CD4-positive, alpha-beta T cell (primary cell): ENCODE data around the gene SHH. TPM values are rescaled to one million over a fixed set of nuclear protein-coding genes. Genes with fewer than 3 reads are reported as not detected.
"Not testable (repeated sequence)": the region's sequence is repeated elsewhere in the genome, so short reads cannot be mapped to it uniquely, and the experiment has no call there.

Experiments
- ATAC-seq: fragments of 200-7000 bp; cut with Tn5 transposase; one replicate; pipeline ENCODE4 v1.10.0; 2022; ENCODE audit warnings: mild to moderate bottlenecking; ENCODE audit not compliant: poor library complexity
- CTCF ChIA-PET: fragments of 350-600 bp; sonication (Branson Sonifier 250); formaldehyde crosslinking; loops from one replicate; lab custom pipeline; 2021; ENCODE audit warnings: antibody characterized with exemption, inconsistent platforms; lab: Charles Lee
- POLR2A ChIA-PET: fragments of 350-600 bp; sonication (Branson Sonifier 250); formaldehyde crosslinking; loops from one replicate; lab custom pipeline; 2021; ENCODE audit warnings: antibody characterized with exemption, inconsistent platforms; lab: Charles Lee
- DNase-seq, 14 experiments: peaks; one replicate each; pipeline ENCODE4 v3.0.0-alpha.2; 2013 to 2020; ENCODE audit warnings: mixed read lengths in 2 of 14
- H3K27ac ChIP-seq, 2 donors: one replicate each; pipeline versions ENCODE4 v1.5.1 to v1.7.0; 2013; ENCODE audit warnings: low read length in 2 of 2, low read depth in 1 of 2, mild to moderate bottlenecking in 1 of 2
- H3K27me3 ChIP-seq, 2 experiments: 1 replicate in 1 of 2; 2 replicates in 1 of 2; pipeline versions ENCODE4 v1.6.1 to v1.7.0; 2013; ENCODE audit warnings: low read length in 2 of 2, control low read depth in 1 of 2, mild to moderate bottlenecking in 1 of 2, moderate library complexity in 1 of 2; ENCODE audit not compliant: insufficient read depth in 2 of 2, control insufficient read depth in 1 of 2
- H3K36me3 ChIP-seq: one replicate; pipeline ENCODE4 v1.6.1; 2013; ENCODE audit warnings: low read length, control low read depth; ENCODE audit not compliant: insufficient read depth
- H3K4me1 ChIP-seq: one replicate; pipeline ENCODE4 v1.6.1; 2013; ENCODE audit warnings: low read length, control low read depth; ENCODE audit not compliant: insufficient read depth
- H3K4me3 ChIP-seq: one replicate; pipeline ENCODE4 v1.5.1; 2013; ENCODE audit warnings: mild to moderate bottlenecking, low read length, moderate library complexity
- H3K9me3 ChIP-seq, 2 experiments: 1 replicate in 1 of 2; 2 replicates in 1 of 2; pipeline versions ENCODE4 v1.6.1 to v1.7.0; 2013; ENCODE audit warnings: low read length in 2 of 2, mild to moderate bottlenecking in 2 of 2, control low read depth in 1 of 2, moderate library complexity in 1 of 2; ENCODE audit not compliant: control insufficient read depth in 1 of 2, insufficient read depth in 1 of 2
- H3K27ac Mint-ChIP-seq: one replicate; pipeline ENCODE4 v1.8.0; 2020; ENCODE audit warnings: mixed read lengths
- H3K27me3 Mint-ChIP-seq: one replicate; pipeline ENCODE4 v1.8.0; 2021; ENCODE audit warnings: mixed read lengths
- H3K36me3 Mint-ChIP-seq: one replicate; pipeline ENCODE4 v1.8.0; 2021; ENCODE audit warnings: low read depth, mixed read lengths
- H3K4me1 Mint-ChIP-seq: one replicate; pipeline ENCODE4 v1.8.0; 2021; ENCODE audit warnings: low read depth, mixed read lengths
- H3K4me3 Mint-ChIP-seq: one replicate; pipeline ENCODE4 v1.8.0; 2020; ENCODE audit warnings: mild to moderate bottlenecking, mixed read lengths
- H3K9me3 Mint-ChIP-seq: one replicate; pipeline ENCODE4 v1.8.0; 2020; ENCODE audit warnings: mixed read lengths
- CTCF ChIP-seq: fragments of 200-600 bp; IDR thresholded peaks from one replicate; pipeline ENCODE4 v1.8.0; 2022; ENCODE audit warnings: antibody characterized with exemption, mild to moderate bottlenecking
- intact Hi-C, 2 experiments: fragments of 100-400 bp; cut with DNase I in 1 of 2; cut with micrococcal nuclease in 1 of 2; formaldehyde crosslinking; loops; one replicate each; pipeline versions ENCODE4 v1.15.1 to v1.9.0; 2023 to 2025; cut with DNase I, micrococcal nuclease
- total RNA-seq, 174 experiments: library from RNA in 2 of 174; stranded (reverse) in 2 of 174; gene quantifications; one replicate each; pipeline ENCODE4 v1.2.3 and lab custom pipeline; 2021 to 2026

Gene SHH
- total RNA-seq, 2 experiments from 2014 or later: not detected

GRCh38 chr7:155818154-155818819 lies 6.0 kb upstream of the SHH start:
- Histone ChIP-seq H3K36me3 (no peaks in the 10 kb centered on the region), H3K27me3 (peaks cover 18% of the 10 kb centered on the region in 2 experiments), H3K4me1 (peaks cover 4% of the 10 kb centered on the region), H3K9me3 (peaks cover 0 to 17% of the 10 kb centered on the region in 2 experiments), H3K27ac (no peak overlapping the region), H3K4me3 (no peak overlapping the region)
- POLR2A ChIA-PET: no interaction called here
- H3K4me1 Mint-ChIP-seq: peaks cover 5% of the 10 kb centered on the region
- intact Hi-C loops: loop anchor here in 1 of 2 experiments (5.0 kb wide), 1 partner anchor 999 kb away; no protein-coding TSS in a partner anchor
- CTCF ChIA-PET: no interaction called here
- no peak overlapping the region for H3K27ac Mint-ChIP-seq
- no peak overlapping the region for H3K4me3 Mint-ChIP-seq
- ATAC-seq: no peak
- no peak for TF ChIP-seq CTCF
- no peaks in the 10 kb centered on the region for H3K36me3 Mint-ChIP-seq
- DNase-seq: no peak
- peaks cover 47% of the 10 kb centered on the region for H3K27me3 Mint-ChIP-seq
- H3K9me3 Mint-ChIP-seq: no peaks in the 10 kb centered on the region

GRCh38 chr7:155817515-155817914 lies 5.3 kb upstream of the SHH start:
- ATAC-seq, CTCF ChIA-PET, H3K4me1 ChIP-seq, H3K4me1 Mint-ChIP-seq, H3K9me3 Mint-ChIP-seq, H3K36me3 ChIP-seq, H3K27ac Mint-ChIP-seq, H3K36me3 Mint-ChIP-seq, H3K4me3 Mint-ChIP-seq, H3K27ac ChIP-seq, H3K4me3 ChIP-seq, DNase-seq, POLR2A ChIA-PET: not testable (repeated sequence)
- H3K27me3 ChIP-seq: peaks cover 25 to 26% of the 10 kb centered on the region in 2 experiments
- H3K27me3 Mint-ChIP-seq: peaks cover 48% of the 10 kb centered on the region
- intact Hi-C loops: loop anchor here in 1 of 2 experiments (5.0 kb wide), 1 partner anchor 1000 kb away; no protein-coding TSS in a partner anchor
- peaks cover 0 to 21% of the 10 kb centered on the region in 2 experiments for H3K9me3 ChIP-seq

- H3K27ac ChIP-seq: no peak overlapping the region
- H3K4me3 ChIP-seq: no peak overlapping the region
- Mint-ChIP-seq H3K27ac (no peak overlapping the region), H3K27me3 (peaks cover 48% of the 10 kb centered on the region), H3K9me3 (no peaks in the 10 kb centered on the region), H3K4me1 (peaks cover 9% of the 10 kb centered on the region), H3K4me3 (no peak overlapping the region), H3K36me3 (no peaks in the 10 kb centered on the region)
- CTCF ChIA-PET: no interaction called here
- ATAC-seq (no peak), DNase-seq (no peak)
- H3K27me3 ChIP-seq: peaks cover 28 to 31% of the 10 kb centered on the region in 2 experiments
- POLR2A ChIA-PET: no interaction called here
- intact Hi-C loops: loop anchor here in 1 of 2 experiments (5.0 kb wide), 1 partner anchor 1000 kb away; no protein-coding TSS in a partner anchor
- no peak for TF ChIP-seq CTCF
- peaks cover 7% of the 10 kb centered on the region for H3K4me1 ChIP-seq
- no peaks in the 10 kb centered on the region for H3K36me3 ChIP-seq
- peaks cover 0 to 24% of the 10 kb centered on the region in 2 experiments for H3K9me3 ChIP-seq
Observed at GRCh38 chr7:155816996-155817395, 4.7 kb upstream of the SHH start.
